GM21717 (cell line): ENCODE results near the gene OR52W1.
A peak's percentile ranks its signal among the peaks of the same experiment; 100 is the strongest.
"Not testable (repeated sequence)": the region's sequence is repeated elsewhere in the genome, so short reads cannot be mapped to it uniquely, and the experiment has no call there.

Experiments
- ATAC-seq: cut with Tn5 transposase; IDR thresholded peaks from one replicate; pipeline ENCODE4 v1.9.1; 2021; ENCODE audit warnings: mild to moderate bottlenecking, moderate library complexity; ENCODE audit not compliant: unreplicated experiment

Gene OR52W1

DNA sequence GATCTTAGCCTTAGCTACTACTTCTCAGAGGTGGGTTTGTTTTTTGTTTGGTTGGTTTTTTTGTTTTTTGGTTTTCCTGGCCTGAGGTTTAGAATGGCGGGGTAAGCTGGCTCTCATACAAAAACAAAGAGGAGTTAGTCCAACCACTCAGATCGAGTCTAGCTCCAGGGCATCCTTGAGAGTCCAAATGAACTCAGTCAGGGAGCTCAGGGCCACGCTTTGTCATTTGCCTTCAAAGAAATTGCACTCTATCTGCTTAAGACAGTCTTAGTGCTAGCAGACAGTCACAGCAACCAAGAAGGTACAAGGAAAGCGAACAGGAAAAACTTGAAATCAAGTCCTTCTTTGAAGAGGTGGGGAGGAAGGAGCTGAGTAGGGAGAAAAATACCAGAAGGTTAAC lies 17.5 kb downstream of the OR52W1 start:
- no peak for ATAC-seq

DNA sequence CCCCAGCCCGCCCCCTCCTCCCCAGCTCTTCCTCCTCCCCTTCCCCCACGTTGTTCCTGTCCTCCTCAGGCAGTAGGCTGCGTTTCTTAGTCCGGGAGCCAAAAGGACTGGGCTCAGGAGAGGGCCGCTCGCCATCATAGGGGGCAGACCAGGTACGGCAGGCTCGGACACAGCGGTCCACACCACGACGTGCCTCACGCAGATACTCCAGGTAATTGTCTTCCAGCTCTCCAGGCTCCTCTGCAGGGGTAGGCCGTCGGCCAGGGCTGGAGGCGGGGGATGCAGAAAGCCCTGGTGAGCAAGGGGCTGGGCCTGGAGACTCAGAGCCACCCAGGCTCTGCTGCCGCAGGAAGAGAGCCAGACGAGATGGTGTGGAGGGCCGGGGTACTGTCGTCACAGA lies 18.7 kb downstream of the OR52W1 start:
- no peak for ATAC-seq

DNA sequence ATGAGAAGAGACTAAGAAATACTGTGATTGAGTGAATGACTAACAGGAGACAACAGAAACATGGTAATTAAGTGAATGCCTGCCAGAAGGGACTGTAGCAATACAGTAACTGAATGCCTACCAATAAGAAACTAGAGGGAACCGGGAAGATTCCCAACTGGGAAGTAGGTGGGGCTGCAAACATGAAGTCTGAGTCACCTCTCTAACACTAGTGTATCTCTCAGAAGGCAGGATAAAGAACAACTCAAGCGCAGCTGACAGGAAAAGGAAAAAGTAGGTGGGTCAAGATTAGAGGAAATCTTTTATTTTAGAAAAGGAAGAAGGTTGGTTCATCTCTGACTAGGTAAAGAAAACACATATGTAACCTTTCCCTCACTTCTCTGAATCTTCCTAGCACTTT lies 20.3 kb downstream of the OR52W1 start:
- ATAC-seq, result no peak

DNA sequence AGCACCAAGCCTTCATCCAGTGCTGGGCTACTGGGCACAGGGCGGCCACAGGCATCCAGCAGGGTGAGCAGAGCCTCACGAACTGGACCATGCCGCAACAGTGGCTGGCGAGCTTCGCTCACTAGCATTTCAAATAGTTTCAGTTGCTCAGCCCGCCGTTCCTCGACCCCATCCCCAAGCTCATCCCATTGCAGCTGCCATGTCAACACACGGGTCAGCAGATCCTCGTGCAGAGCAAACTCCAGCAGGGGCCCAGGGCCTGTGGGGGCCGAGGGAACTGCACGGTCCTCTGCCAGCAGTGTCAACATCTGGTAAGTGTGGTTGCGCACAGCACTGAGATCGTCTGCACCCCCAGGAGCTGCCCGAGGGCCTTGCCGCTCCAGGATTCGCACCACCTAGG lies 24.8 kb downstream of the OR52W1 start:
- ATAC-seq, result no peak

DNA sequence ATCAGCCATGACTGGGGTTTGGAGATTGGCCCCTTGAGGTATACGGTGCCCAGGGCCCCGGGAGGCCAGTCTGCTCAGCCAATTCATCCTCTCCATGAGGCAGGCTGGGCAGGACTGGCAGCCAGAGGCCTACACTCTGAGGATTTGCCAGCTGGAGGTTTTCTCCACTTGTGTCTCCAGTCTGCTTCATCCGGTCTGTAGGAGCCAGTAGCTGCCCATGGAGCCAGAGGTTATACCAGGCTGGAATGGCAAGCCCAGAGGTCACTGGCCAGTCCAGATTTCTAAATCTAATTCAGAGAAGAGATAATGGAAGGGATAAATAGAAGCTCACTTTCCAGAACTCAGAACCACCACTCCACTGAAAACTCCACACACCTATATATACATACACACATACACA lies 25.4 kb downstream of the OR52W1 start:
- ATAC-seq, result no peak

DNA sequence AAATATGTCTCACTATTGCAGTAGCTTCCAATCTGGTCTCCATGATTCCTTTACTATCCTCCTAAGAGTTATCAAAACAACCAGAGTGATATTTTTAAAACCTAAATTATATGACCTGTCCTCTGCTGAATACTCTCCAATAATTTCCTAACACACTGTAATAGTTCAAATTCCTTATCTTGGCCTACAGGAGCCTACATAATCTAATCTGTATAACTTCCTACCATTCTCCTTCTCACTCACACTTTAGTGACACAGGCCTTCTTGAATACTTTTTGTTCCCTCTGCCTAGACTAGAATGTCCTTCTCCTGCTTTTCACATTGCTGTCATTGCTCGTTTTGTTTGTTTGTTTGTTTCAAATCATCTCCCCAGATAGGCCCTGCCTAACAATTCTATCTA lies 26.0 kb downstream of the OR52W1 start:
- ATAC-seq, result no peak

DNA sequence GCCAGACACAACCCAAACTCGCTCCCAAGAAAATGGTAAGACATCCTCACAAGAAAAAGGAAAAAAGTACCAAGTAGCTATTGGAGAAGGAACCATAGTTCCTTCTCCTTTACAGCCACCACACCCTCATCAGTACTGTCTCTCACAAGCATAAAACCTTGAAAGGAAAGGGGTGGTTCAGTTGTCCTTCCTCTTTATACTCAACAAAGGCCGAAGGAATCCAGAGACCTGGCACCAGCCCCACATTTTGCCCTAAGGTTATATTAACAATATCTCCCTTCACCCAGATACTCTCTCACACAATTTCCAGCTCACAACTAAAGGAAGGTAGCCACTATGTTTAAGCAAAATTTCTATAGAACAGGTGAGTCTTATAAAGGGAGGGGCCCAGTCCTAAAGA lies 26.9 kb downstream of the OR52W1 start:
- no peak for ATAC-seq

DNA sequence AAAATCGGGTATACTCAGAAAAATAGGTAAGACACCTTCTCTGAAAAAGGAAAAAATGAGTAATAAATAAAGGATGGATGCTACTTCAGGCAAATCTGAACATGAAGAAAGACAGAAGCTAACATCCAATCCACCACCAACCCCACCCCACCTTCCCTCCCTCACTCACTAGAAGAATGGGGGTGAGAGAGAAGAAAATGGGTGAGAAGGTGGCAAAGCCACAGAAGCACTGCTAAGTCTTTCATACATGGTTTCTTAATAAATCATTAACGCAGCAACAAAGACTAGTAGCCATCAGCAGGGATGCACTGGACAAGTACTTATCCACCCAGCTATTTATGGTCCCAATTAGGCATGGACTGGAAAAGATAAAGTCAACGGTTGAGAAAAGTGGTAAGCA lies 29.5 kb downstream of the OR52W1 start:
- no peak for ATAC-seq

DNA sequence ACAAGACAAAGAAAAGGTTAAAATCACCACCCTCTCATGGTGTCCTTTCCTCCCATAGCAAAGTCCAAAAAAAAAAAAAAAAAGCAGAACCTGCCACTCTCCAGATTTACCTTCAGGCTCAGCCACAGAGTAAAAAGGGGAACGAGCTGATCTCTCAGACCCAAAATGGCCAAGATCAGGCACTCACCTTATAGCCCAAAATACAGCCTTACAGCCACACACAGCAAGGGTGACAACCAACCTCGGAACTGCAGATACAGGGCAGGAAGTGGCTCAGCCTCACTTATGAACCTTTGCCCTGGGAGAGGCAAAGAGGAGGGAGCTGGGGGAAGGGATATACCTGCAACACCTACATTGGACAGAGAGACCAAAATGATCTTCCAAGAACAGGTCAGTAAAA lies 30.9 kb downstream of the OR52W1 start:
- ATAC-seq, result no peak

DNA sequence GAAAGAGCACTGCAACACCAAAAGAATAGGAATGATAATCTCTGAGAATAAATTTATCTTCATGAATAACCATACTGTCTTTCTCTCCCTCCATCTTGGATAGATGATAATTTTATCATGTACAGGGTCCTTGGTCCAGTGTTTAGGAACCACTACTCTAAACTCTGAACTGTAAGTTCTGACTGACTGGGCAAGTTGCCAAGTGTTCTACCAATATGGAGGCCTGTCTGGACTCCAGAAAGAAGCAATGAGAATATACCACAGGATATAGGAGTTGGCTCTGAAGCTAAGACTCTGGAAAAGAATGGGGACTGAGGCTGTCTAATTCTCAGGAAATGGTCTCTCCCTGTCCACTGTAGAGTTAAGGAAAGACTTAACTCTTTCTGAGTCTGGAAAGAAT lies 33.9 kb downstream of the OR52W1 start:
- ATAC-seq, result no peak

DNA sequence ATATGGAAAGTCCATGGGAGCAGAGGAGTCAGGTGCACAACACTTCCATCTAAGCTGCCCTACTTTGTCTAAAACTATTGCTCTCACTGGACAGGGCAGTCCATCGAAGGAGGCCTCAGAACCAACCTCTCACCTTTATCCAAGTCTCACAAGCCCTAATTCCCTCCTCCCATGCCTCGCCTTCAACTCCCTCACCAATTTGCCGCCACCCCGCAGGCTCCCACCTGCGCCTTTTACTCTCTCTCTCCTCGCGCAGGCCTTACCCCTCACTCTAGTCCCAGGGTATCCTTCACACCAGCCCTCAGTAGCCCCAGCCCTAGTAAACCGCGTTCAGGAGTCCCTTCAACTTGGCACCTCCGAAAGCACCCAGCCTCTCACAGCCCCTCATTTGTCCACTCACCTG lies 35.0 kb downstream of the OR52W1 start:
- ATAC-seq, result no peak

DNA sequence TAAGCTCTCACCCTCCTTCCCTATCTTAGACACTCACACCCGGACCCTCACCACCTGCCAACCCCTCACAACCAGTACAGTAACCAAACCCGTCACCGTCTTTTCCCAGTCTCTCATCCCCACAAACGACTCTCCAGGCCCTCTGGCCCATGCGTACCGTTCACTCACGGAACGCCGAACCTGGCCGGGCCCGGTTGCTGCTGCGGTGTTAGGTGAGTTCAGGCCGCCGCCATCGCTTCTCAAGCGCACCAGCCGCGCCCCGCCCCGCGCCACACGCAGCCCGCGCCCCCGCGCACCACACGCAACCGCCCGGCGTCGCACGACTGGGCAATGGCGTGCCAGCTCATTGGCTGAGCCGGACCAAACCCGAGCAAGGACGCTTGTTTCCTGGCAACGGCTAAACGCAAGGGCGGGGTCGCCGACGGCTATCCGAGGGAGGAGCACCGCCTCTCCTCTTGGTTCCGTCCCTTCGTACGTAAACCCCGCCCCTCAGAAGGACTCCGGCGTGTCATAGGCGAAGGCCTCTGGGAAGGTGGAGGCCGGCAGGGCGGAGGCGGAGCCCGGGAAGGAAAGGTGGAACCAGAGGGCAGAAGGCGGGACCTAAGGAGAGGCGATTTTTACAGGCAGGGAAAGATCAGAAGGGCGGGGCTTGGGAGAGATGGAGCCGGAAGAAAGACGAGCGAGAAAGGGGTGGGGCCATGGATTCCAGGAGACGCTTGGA lies 35.5 kb downstream of the OR52W1 start, which contains the start of gene FHIP1B:
Gene FHIP1B (minus strand): TSS at position 250 of the 721 bp plus-strand sequence. CDS start 10,120 bp downstream, outside the sequence.
- ATAC-seq, result peak; percentile 97

DNA sequence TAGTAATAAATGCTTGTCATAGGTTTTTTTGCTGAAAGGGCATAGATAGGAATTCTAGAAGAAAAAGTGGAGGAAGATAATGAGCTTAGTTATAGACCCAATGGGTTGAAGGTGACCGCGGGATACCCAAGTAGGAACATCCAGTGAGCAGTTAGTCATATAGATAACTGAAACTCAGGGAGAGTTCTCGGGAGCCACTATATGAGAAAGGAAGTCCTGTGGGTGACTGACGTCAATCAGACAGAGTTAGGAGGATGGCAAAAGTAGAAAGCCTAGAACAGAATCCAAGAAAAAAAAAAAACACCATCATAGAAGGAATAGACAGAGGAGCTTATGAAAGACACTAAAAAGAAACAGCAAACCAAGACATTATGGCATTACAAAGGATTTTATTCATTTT lies 38.2 kb downstream of the OR52W1 start:
- no peak for ATAC-seq

DNA sequence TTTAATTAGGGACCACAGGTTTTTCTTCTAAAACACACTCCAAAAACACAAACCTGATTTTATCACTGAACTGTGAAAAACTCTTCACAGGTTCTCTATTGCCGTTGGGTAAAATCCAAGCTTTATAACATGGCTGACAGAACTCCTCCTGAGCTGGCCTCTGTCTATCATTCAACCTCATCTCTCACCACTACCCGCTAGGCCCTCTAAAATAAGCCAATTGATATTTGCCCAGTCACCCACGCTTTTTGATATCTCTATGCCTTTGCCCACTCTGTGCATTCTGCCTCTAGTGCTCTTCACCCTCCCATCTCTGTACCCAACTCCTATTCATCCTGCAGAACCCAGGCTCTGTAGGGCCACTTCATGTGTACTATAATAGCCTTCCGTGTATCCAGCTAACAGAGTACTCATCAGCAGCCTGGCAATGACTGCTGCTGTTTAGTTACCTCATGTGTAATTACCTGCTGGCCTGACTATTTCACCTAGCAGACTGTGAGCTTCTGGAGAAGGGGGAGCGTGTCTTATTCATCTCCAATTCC lies 38.8 kb downstream of the OR52W1 start:
- no peak for ATAC-seq

DNA sequence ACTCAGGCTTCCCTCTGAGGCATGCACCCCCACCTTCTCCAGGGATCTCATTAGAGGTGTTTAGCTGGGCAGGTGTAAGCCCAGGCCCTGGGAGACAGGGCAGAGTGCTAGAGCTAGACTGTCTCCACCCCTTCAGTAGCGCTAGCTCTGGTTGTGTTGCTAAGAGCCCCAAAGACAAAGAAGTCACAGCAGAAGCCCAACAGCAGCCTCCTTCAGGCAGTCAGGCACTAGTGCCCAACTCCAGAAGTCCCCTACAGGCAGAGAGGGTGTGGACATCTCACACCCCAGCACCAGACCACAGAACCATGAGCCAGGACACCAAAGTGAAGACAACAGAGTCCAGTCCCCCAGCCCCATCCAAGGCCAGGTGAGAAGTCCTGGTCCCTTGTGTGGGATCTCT lies 39.9 kb downstream of the OR52W1 start, which contains the start of gene CNGA4:
Gene CNGA4 (plus strand): TSS at position 188 of the 400 bp plus-strand sequence. CDS start 118 bp downstream, at position 306.
- ATAC-seq, result no peak

DNA sequence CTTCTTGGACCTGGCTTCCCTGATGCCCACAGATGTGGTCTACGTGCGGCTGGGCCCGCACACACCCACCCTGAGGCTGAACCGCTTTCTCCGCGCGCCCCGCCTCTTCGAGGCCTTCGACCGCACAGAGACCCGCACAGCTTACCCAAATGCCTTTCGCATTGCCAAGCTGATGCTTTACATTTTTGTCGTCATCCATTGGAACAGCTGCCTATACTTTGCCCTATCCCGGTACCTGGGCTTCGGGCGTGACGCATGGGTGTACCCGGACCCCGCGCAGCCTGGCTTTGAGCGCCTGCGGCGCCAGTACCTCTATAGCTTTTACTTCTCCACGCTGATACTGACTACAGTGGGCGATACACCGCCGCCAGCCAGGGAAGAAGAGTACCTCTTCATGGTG lies 41.1 kb downstream of the OR52W1 start:
- ATAC-seq, result no peak

DNA sequence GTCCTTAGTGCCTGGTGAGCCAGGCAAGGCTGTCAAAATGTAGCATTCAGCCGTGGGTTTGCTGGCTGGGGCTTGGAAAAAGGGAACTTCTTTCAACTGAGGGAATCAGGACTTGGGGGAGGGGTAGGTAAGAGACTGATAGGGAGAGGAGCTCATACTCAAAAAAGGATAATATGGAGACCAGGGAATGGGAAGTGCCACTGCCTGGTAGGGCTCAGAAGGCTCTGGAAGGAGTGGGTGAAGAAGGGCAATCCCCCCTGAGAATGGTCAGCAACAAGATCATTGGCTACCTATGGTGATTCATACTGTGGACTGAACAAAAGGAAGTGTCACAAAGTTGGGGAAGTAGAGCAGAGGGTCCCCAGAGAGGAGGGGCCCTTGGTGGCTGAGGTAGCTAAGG lies 41.8 kb downstream of the OR52W1 start:
- ATAC-seq, result no peak

DNA sequence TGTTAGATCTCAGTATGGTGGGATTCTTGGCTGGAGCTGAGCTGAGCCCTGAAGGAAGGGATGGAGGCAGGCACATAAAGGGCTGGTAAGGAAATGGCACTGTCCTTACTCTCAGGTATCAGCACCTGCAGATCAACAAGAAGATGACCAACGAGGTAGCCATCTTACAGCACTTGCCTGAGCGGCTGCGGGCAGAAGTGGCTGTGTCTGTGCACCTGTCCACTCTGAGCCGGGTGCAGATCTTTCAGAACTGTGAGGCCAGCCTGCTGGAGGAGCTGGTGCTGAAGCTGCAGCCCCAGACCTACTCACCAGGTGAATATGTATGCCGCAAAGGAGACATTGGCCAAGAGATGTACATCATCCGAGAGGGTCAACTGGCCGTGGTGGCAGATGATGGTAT lies 42.3 kb downstream of the OR52W1 start:
- no peak for ATAC-seq

DNA sequence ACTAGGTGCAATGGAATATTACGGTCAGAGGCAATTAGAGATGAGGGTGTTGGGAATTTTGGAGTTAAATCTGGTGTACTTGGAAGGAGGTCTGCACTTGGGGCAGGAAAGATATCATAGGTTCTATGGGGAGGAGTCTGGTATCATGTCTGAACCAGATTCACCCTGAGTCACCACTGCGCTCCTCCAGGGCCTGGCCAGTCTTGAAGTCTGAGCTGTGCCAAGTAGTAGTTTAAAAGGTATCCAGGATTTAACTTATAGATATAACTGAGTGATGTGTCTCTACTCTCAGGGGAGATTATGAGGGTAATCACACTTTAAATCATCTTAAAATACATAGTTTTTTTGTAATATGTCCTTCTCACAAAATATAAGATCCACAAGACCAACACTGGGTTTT lies 46.5 kb downstream of the OR52W1 start:
- no peak for ATAC-seq

DNA sequence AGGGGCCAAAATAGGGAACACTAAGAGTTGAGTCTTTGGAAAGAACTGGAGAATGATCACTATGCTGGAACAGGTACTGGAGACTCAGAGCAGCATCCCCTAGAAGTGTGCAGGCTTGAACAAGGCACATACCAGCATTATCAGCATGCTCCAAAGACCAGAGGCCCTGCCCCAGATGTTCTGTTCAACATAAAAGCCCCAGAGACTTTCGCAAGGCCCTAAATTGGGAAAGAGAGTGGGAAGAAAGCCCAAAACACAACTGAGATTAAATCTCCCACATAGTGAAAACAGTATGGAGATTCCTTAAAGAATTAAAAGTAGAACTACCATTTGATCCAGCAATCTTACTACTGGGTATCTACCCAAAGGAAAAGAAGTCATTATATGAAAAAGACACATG lies 49.2 kb downstream of the OR52W1 start:
- no peak for ATAC-seq

DNA sequence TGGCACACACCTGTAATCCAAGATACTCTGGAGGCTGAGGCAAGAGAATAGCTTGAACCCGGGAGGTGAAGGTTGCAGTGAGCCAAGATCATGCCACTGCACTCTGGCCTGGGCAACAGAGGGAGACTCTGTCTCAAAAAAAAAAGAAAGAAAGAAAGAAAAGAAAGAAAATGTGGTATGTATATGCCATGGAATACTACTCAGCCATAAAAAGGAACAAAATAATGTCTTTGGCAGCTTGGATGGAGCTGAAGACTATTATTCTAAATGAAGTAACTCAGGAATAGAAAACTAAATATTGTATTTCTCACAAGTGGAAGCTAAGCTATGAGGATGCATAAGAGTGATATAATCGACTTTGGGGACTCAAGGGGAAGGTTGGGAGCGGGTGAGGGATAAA lies 49.9 kb downstream of the OR52W1 start:
- ATAC-seq, result not testable (repeated sequence)
